Activated CD8-positive, alpha-beta T cell treated with anti-CD3 and anti-CD28 coated beads for 36 hours (primary cell): ENCODE data around the gene WDR70. TPM values are rescaled to one million over a fixed set of nuclear protein-coding genes. Genes with fewer than 3 reads are reported as not detected.

Experiments used
- ATAC-seq: fragments of 200-7000 bp; cut with Tn5 transposase; one replicate; pipeline ENCODE4 v1.10.0; 2021; ENCODE audit warnings: mild to moderate bottlenecking, moderate library complexity
- CTCF ChIA-PET: fragments of 350-600 bp; sonication (Branson Sonifier 250); formaldehyde crosslinking; loops from one replicate; lab custom pipeline; 2021; ENCODE audit warnings: antibody characterized with exemption; lab: Charles Lee
- POLR2A ChIA-PET: fragments of 350-600 bp; sonication (Branson Sonifier 250); formaldehyde crosslinking; loops from one replicate; lab custom pipeline; 2021; ENCODE audit warnings: antibody characterized with exemption; lab: Charles Lee
- DNase-seq: peaks from one replicate; pipeline ENCODE4 v3.0.0-alpha.2; 2020
- H3K27ac Mint-ChIP-seq: one replicate; pipeline ENCODE4 v1.8.0; 2021; ENCODE audit warnings: mild to moderate bottlenecking, mixed read lengths
- H3K27me3 Mint-ChIP-seq: one replicate; pipeline ENCODE4 v1.8.0; 2021; ENCODE audit warnings: mixed read lengths
- H3K36me3 Mint-ChIP-seq: one replicate; pipeline ENCODE4 v1.8.0; 2021; ENCODE audit warnings: low read depth, mixed read lengths
- H3K4me1 Mint-ChIP-seq: one replicate; pipeline ENCODE4 v1.8.0; 2021; ENCODE audit warnings: low read depth, mixed read lengths
- H3K4me3 Mint-ChIP-seq: one replicate; pipeline ENCODE4 v1.8.0; 2021; ENCODE audit warnings: mild to moderate bottlenecking, moderate library complexity, mixed read lengths
- H3K9me3 Mint-ChIP-seq: one replicate; pipeline ENCODE4 v1.8.0; 2021; ENCODE audit warnings: mixed read lengths
- intact Hi-C: fragments of 100-400 bp; cut with micrococcal nuclease; formaldehyde crosslinking; loops from one replicate; pipeline ENCODE4 v1.10.0; 2022
- total RNA-seq, 2 experiments: library from RNA; stranded (reverse); gene quantifications; one replicate each; pipeline ENCODE4 v1.2.3, GENCODE V29; 2021
- TF ChIP-seq, protein P1 (sequence below): fragments of 200-600 bp; IDR thresholded peaks from one replicate; pipeline ENCODE4 v1.8.0; 2022; ENCODE audit warnings: antibody characterized with exemption, mild to moderate bottlenecking

WDR70 gene
- total RNA-seq, 2 experiments from 2014 or later = 30.8 to 32.7 TPM

- DNase-seq = peak; percentile 7
- H3K27me3 Mint-ChIP-seq = no peaks in the 10 kb centered on the region
- H3K36me3 Mint-ChIP-seq = peaks cover 9% of the 10 kb centered on the region
- H3K27ac Mint-ChIP-seq = no peak overlapping the region
- ATAC-seq = no peak
- CTCF ChIA-PET = interaction anchor here (1.3 to 1.5 kb wide), 2 partner anchors 12 to 142 kb away, joined by 3 to 4 read pairs; no protein-coding TSS in a partner anchor
- TF ChIP-seq, protein P1, sequence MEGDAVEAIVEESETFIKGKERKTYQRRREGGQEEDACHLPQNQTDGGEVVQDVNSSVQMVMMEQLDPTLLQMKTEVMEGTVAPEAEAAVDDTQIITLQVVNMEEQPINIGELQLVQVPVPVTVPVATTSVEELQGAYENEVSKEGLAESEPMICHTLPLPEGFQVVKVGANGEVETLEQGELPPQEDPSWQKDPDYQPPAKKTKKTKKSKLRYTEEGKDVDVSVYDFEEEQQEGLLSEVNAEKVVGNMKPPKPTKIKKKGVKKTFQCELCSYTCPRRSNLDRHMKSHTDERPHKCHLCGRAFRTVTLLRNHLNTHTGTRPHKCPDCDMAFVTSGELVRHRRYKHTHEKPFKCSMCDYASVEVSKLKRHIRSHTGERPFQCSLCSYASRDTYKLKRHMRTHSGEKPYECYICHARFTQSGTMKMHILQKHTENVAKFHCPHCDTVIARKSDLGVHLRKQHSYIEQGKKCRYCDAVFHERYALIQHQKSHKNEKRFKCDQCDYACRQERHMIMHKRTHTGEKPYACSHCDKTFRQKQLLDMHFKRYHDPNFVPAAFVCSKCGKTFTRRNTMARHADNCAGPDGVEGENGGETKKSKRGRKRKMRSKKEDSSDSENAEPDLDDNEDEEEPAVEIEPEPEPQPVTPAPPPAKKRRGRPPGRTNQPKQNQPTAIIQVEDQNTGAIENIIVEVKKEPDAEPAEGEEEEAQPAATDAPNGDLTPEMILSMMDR = peak; percentile 18
- peaks cover 9% of the 10 kb centered on the region for H3K4me1 Mint-ChIP-seq
- H3K4me3 Mint-ChIP-seq = no peak overlapping the region
- H3K9me3 Mint-ChIP-seq = peaks cover 3% of the 10 kb centered on the region
- POLR2A ChIA-PET = no interaction called here
- intact Hi-C loops = no loop called here
These were observed 175.8 kb downstream of the WDR70 start for GRCh38 chr5:37554938-37555337.

DNA sequence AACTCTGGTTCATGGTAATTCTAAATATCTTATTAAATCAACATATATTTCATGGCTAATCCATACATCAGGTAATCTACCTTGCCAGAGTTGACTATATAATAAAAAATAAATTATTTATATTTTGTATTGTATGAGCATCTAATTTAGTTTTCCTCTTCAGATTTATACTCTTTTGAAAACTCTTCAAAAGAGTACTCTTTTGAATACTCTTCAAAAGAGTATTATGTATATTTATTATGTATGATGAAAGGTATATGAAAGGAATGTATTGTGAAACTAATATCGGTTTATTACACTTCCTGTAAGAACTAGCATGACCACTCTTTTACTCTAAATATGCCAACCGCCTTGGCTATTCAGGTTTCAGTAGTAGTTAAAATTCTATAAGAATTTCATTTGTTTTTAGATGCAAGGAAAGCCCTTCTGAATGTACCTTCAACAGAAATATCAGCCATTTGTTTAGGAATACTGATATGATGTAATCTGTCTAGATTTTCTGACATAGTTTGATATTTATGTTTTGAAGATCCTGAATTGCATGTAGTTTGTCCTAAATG, 178.7 kb downstream of the WDR70 start:
- Mint-ChIP-seq H3K4me1 (peaks cover 4% of the 10 kb centered on the region), H3K9me3 (no peaks in the 10 kb centered on the region), H3K27ac (no peak overlapping the region), H3K4me3 (no peak overlapping the region), H3K27me3 (no peaks in the 10 kb centered on the region), H3K36me3 (peaks cover 3% of the 10 kb centered on the region)
- POLR2A ChIA-PET = no interaction called here
- ATAC-seq (no peak), DNase-seq (no peak)
- intact Hi-C loops = no loop called here
- TF ChIP-seq, protein P1 = no peak
- CTCF ChIA-PET = no interaction called here

DNA sequence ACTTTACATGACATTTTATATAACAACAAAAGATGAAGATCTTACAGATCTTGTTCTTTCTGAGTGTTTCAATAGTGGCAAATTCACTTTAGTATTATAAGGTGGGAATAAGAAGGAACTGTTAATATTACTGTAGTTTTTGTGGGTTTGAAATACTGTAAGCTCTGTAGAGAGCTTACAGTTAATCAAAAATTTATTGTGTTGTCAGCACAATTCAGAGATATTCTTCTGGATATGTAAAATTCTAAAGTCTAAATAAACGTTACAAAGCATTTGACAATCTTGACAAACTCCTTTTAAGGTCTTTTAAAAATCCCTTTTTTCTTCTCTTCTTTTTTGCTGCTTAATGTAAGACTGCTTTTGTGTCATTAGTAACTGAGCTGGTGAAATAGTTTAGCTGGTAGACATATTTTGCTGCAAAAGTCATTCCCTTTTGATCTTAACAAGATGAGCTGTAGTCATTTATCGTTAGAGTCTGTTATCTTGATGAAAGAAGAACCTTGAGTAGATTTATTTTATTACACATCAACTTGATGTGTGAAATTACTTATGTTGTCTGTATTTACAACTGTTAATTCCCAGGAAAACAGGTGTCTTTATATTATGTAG, 186.0 kb downstream of the WDR70 start:
- ChIA-PET POLR2A (no interaction called here), CTCF (no interaction called here)
- intact Hi-C loops = no loop called here
- no peaks in the 10 kb centered on the region for H3K9me3 Mint-ChIP-seq
- H3K4me3 Mint-ChIP-seq = no peak overlapping the region
- ATAC-seq (no peak), DNase-seq (no peak)
- H3K27ac Mint-ChIP-seq = no peak overlapping the region
- H3K4me1 Mint-ChIP-seq = no peaks in the 10 kb centered on the region
- peaks cover 6% of the 10 kb centered on the region for H3K36me3 Mint-ChIP-seq
- H3K27me3 Mint-ChIP-seq = no peaks in the 10 kb centered on the region
- TF ChIP-seq, protein P1 = no peak

DNA sequence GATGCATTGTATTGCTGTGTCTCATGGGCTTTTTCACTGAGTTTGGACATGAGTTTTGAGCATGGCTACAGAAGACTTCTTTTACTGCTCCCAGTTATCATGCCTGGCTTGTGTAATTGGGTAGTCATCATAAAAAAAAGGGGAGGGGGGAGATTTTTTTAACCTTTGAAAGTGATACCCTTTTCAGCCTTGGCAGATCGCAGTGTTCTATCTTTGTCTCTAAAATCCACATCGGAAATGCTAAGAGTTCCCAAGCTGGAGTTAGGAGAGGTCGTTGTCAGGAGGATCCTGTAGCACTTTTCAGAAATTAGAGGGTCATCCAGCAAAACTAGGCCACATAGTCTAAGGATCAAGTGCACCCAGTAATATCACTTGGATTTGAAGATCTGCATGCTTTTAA, 188.4 kb downstream of the WDR70 start:
- Mint-ChIP-seq H3K9me3 (no peaks in the 10 kb centered on the region), H3K4me1 (no peaks in the 10 kb centered on the region), H3K27ac (no peak overlapping the region), H3K36me3 (peaks cover 3% of the 10 kb centered on the region), H3K4me3 (no peak overlapping the region), H3K27me3 (no peaks in the 10 kb centered on the region)
- ATAC-seq = no peak
- ChIA-PET CTCF (no interaction called here), POLR2A (no interaction called here)
- DNase-seq = no peak
- TF ChIP-seq, protein P1 = no peak
- intact Hi-C loops = no loop called here

- H3K27me3 Mint-ChIP-seq = no peaks in the 10 kb centered on the region
- H3K27ac Mint-ChIP-seq = no peak overlapping the region
- TF ChIP-seq, protein P1 = no peak
- H3K9me3 Mint-ChIP-seq = no peaks in the 10 kb centered on the region
- ChIA-PET POLR2A (no interaction called here), CTCF (no interaction called here)
- intact Hi-C loops = no loop called here
- DNase-seq (no peak), ATAC-seq (no peak)
- no peaks in the 10 kb centered on the region for H3K4me1 Mint-ChIP-seq
- peaks cover 5% of the 10 kb centered on the region for H3K36me3 Mint-ChIP-seq
- no peak overlapping the region for H3K4me3 Mint-ChIP-seq
These were observed 189.1 kb downstream of the WDR70 start for GRCh38 chr5:37568018-37568753.
